GM18909 (cell line): Measurements from ENCODE around the gene ZNF500.

Source experiments
- ATAC-seq: cut with Tn5 transposase; IDR thresholded peaks from one replicate; pipeline ENCODE4 v1.9.1; 2021; ENCODE audit warnings: mild to moderate bottlenecking; ENCODE audit not compliant: unreplicated experiment, poor library complexity

The ZNF500 gene

DNA sequence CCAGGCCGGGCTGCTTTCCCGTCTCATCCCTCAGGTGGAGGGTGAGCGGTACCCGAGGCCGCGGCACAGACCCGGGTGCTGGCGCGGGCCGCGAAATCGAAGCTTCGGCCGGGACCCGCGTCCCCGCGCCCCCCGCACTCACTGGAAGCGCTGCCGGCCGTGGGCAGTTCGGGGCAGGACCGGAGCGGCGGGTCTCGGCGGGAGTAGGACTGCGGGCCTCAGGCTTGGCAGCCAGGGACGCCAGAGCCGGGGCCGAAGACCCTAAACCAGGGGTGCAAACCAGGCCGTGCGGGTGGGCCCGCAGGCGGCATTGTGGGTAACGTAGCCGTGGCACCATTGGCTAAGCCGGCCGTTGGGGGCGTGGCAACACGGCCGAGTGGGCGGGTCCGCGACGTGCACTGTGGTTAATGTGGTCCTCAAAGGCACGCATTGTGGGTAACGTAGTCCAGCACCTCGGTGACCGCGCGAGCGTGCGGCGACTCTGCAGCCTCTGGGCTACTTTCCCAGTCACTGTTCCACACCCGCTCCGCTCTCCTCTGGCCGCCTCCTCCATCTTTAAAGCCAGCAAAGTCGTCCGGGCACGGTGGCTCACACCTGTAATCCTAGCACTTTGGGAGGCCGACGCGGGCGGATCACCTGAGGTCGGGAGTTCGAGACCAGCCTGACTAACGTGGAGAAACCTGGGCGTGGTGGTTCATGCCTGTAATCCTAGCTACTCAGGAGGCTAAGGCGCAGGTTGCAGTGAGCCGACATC, at the start of gene ZNF500:
TSS of gene ZNF500 (minus strand) at position 288 of the 754 bp plus-strand sequence. CDS start 1,184 bp downstream, outside the sequence.
- peak; percentile 87 for ATAC-seq

DNA sequence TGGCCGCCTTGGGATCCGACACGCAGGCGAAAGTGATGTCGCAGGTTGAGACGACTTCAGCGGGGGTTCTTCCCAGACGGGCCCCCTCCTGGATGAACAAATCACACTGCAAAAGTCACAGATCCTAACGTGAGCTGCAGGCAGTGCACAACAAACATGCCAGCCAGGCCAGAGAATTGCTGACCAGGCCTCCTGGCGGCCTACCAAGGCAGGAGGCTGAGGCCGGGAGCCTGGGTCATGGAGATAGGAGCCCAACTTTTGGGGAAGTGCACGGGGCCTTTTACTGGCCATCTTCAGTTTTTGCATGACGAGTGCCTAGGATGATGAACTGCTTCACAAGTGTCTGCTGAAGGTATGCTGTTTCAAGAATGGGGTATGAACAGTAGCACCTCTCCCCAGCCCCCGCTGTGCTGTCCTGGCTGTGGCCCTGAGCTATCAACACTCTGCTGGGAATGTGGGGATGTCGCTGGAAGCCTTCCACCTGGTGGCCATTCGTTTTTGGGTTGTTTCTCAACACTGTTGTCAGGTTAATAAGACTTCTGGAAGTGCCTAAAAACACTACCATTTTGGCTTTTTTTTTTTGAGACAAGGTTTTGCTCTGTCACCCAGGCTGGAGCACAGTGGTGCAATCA, 47.7 kb upstream of the ZNF500 start:
- no peak for ATAC-seq

DNA sequence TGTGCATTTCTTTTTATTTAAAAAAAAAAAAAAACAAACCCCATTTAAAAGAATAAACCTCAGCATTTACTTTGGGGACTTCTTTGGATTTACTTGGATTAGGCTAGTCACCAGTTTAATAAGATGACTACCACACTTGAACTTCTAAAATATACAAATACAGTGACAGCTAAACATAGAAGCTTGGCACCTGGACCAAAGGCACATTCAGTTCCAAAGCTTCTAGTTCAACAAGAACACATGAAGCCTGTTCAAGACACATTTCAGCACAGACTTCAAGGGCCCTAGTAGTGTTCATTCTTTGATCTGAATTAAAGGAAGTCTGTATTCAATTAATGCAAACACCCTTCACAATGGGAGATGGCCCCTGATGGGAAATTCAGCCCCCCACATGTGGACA, 47.1 kb upstream of the ZNF500 start:
- no peak for ATAC-seq

DNA sequence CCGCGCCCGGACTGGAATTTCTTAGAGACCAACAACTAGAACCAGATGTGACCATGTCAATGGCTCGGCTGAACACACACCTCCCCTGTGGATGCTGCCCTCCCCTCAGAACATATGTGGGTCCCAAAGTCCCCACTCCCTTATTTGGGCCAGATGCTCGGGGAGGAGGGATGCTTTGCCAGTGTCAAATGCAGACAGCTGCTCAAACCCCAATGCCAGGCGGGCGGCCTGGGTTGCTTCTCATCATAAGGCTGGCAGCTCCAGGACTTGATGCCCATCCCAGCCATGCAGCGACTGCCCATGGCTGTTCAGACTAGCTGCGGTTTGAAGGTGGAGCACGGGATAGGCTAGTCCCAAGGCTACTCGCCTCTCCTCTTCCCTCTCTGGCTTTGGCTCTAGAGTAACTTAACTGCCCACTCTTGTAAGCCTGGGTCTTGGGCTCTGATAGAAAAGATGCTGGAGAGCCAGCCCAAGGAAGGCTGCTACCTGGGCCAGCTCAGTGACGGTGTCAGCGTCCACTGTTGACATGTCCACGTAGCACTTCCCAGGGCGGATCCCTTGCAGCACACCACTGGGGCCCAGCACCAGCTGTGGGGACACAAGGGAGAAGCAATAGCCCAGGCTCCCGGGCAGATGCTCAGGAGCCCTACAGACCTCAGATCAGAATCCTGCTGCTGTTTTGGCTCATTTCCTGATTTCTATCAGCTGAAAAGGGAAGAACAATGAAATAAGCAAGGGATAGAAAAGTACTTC, 46.5 kb upstream of the ZNF500 start:
- ATAC-seq: no peak

GRCh38 chr16:4811773-4812172, 44.8 kb upstream of the ZNF500 start:
- ATAC-seq: no peak

GRCh38 chr16:4811242-4811641, 44.3 kb upstream of the ZNF500 start:
- ATAC-seq: no peak

DNA sequence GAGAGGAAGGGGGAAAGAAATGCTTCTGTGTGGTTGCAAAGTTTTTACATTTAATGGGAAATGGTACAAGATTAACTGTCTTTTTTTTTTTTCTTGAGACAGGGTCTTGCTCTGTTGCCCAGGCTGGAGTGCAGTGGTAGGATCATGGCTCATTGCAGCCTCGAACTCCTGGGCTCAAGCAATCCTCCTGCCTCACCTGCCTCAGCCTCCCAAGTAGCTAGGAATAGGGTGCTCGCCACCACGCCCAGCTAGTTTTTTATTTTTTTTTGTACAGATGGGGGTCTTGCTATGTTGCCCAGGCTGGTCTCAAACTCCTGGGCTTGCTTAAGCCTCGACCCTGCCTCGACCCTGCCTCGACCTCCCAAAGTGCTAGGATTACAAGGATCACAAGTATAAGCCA, 39.3 kb upstream of the ZNF500 start:
- ATAC-seq: no peak

GRCh38 chr16:4805231-4805630, 38.3 kb upstream of the ZNF500 start:
- ATAC-seq: no peak

GRCh38 chr16:4803898-4804762, 37.2 kb upstream of the ZNF500 start:
- no peak for ATAC-seq

- no peak for ATAC-seq
These were observed 36.5 kb upstream of the ZNF500 start for GRCh38 chr16:4803401-4803844.

GRCh38 chr16:4802659-4803287, 35.8 kb upstream of the ZNF500 start:
- peak; percentile 91 for ATAC-seq

DNA sequence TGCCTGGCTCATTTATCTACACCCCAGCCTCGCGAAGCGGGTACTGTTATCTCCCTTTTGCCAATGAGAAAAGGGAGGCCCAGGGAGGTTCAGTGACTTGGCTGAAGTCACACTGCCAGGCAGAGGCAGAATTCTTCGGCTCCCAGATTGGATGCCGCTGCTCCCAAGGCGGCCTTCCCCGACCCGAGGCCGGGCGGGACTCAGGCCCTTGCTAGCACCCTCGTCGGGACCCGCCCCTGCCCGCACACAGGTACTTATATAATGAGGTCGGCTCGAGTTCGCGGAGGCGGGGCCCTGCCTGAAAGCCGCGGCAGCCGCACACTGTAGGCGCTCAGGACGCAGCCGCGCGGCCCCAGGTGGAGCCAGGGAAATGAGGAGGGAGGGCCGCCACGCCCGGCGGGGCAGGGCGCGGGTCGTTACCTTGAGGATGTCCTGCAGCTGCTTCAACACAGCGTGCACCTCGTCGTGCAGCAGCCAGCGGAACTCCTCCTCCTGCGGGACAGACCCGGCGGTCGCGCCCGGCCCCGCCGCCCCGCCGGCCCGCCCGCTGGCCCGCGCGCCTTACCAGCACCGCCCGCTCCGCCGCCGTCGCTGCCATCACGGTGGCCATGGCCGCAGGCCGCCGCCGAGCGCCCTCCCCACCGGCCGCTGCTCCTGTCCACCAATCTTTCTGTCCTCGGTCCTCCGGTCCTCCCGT, 35.1 kb upstream of the ZNF500 start, which contains the start of gene ROGDI:
TSS of gene ROGDI (minus strand) at position 672 of the 697 bp plus-strand sequence. CDS start at position 610, 62 bp downstream.
- peak; percentile 51 for ATAC-seq

- ATAC-seq: no peak
These were observed 34.3 kb upstream of the ZNF500 start for GRCh38 chr16:4801051-4801961.

DNA sequence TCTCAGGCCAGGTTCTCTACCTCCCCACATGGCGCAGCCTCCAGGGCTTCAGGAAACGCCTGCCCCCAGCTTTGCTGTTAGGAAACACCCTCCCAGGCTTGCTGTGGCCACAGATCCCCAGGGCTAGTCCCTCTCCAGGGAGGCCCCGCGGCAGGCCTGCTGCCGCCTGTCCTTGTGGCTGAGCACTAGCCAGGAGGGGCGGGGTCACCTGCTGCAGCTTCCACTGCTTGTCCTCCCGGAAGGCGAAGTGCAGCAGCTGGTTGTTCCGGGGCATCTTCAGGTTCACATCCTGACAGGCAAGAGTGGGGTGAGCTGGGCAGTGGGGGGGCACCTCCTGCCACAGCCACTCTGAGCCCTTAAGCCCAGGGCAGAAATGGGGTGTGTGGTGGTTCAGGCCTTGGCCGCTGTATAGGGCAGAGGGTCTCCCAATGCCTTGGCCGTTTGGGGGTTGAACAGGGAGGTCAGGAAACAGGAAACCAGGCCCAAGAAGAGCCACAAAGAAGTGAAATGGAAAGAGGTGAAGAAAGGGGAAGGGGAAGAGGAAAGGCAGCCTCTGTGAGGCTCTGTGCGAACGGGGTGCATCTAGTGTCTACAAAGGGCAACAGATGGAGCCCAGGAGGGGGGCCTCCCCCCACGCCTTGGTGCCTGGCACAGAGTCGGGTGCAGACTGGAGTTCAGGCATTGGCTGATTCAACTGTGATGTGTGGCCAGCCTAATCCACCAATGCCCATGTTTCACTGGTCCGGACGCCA, 33.5 kb upstream of the ZNF500 start:
- ATAC-seq: no peak

GRCh38 chr16:4799171-4799855, 32.4 kb upstream of the ZNF500 start:
- no peak for ATAC-seq

GRCh38 chr16:4798456-4798855, 31.5 kb upstream of the ZNF500 start:
- no peak for ATAC-seq

DNA sequence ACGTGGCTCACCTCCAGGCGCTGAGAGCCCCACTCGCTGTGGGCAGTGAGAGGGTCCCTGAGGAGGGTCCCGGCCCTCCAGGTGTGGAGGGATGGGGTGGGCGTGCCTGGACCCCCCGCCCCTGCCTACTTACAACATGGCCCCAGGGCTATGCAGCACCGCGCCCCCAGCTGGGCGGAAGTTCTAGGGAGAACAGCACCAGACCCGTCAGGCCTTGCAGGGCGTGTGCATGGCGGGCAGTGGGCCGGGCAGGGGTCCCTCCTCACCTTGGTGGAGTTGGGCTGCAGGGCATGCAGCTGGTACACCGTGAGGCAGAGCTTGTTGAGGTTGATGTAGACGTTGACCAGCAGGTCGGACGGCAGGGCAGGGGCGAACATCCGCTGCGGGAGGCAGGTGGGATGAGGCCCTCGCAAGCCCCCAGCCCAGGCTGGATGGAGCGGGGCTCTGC, 30.9 kb upstream of the ZNF500 start:
- ATAC-seq: no peak
